ENCODE measurements around the gene TENM3.

DNA sequence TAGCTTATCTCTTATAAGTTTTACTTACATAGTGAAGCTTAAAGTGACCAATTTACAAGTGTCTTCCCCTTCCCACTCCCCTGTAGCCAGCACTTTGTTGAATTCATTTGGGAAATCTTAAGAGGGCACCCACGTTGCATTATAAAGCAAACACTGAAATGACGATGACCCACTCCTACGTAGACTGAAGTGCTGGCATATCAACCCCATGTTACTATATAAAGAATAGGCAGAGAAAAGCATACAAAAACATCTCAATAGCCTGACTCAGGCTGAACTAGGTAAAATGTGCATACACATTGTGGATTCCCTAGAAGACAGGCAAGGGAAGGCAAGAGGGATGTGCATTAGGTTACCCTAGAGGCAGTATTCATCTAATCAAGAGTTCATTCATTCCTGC is 313.4 kb downstream of the TENM3 start:
- TF ChIP-seq, protein P1, sequence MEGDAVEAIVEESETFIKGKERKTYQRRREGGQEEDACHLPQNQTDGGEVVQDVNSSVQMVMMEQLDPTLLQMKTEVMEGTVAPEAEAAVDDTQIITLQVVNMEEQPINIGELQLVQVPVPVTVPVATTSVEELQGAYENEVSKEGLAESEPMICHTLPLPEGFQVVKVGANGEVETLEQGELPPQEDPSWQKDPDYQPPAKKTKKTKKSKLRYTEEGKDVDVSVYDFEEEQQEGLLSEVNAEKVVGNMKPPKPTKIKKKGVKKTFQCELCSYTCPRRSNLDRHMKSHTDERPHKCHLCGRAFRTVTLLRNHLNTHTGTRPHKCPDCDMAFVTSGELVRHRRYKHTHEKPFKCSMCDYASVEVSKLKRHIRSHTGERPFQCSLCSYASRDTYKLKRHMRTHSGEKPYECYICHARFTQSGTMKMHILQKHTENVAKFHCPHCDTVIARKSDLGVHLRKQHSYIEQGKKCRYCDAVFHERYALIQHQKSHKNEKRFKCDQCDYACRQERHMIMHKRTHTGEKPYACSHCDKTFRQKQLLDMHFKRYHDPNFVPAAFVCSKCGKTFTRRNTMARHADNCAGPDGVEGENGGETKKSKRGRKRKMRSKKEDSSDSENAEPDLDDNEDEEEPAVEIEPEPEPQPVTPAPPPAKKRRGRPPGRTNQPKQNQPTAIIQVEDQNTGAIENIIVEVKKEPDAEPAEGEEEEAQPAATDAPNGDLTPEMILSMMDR (IDR thresholded peaks at IDR 0.05; ENCODE audit: low read depth, low read length, poor library complexity, severe bottlenecking) = no peak
- TF ChIP-seq EZH2phosphoT487 (IDR thresholded peaks at IDR 0.05; ENCODE audit: borderline replicate concordance, low read length) = no peak
